Measurements from ENCODE around the gene E4F1.
A peak's percentile ranks its signal among the peaks of the same experiment; 100 is the strongest.
"Not testable (repeated sequence)": the region's sequence is repeated elsewhere in the genome, so short reads cannot be mapped to it uniquely, and the experiment has no call there.

Gene E4F1

GRCh38 chr16:2244926-2245795, 21.8 kb downstream of the E4F1 start:
- no peak for DNase-seq (ENCODE audit: low read depth in 2 of 2)

GRCh38 chr16:2246301-2246885, 23.0 kb downstream of the E4F1 start:
- no peak for DNase-seq (ENCODE audit: low read depth in 2 of 2)

GRCh38 chr16:2250652-2251295, 27.4 kb downstream of the E4F1 start:
- DNase-seq (ENCODE audit: low read depth in 2 of 2), result no peak

- DNase-seq (ENCODE audit: low read depth in 2 of 2), result peak; percentile 75 to 85
These were observed 28.1 kb downstream of the E4F1 start, which contains the start of gene ECI1 for GRCh38 chr16:2251296-2252111. ECI1 (minus strand) TSS chr16:2251587; CDS start chr16:2251566, 21 bp downstream.

GRCh38 chr16:2252806-2253148, 29.4 kb downstream of the E4F1 start:
- no peak for DNase-seq (ENCODE audit: low read depth in 2 of 2)

GRCh38 chr16:2253293-2253692, 29.9 kb downstream of the E4F1 start:
- no peak for DNase-seq (ENCODE audit: low read depth in 2 of 2)

GRCh38 chr16:2256531-2257140, 33.2 kb downstream of the E4F1 start:
- DNase-seq (ENCODE audit: low read depth in 2 of 2), result no peak

GRCh38 chr16:2257726-2258125, 34.3 kb downstream of the E4F1 start:
- DNase-seq (ENCODE audit: low read depth in 2 of 2), result no peak

- DNase-seq (ENCODE audit: low read depth in 2 of 2), result not testable (repeated sequence)
These were observed 35.1 kb downstream of the E4F1 start for GRCh38 chr16:2258530-2258929.

- no peak for DNase-seq (ENCODE audit: low read depth in 2 of 2)
These were observed 36.9 kb downstream of the E4F1 start for GRCh38 chr16:2260250-2260649.

GRCh38 chr16:2263026-2263425, 39.6 kb downstream of the E4F1 start:
- DNase-seq (ENCODE audit: low read depth in 2 of 2), result not testable (repeated sequence)

- DNase-seq (ENCODE audit: low read depth in 2 of 2), result not testable (repeated sequence)
These were observed 43.5 kb downstream of the E4F1 start for GRCh38 chr16:2266887-2267286.

- not testable (repeated sequence) for DNase-seq (ENCODE audit: low read depth in 2 of 2)
These were observed 44.1 kb downstream of the E4F1 start for GRCh38 chr16:2267505-2267912.

GRCh38 chr16:2267913-2268666, 44.7 kb downstream of the E4F1 start, which contains the start of gene RNPS1:
RNPS1 (minus strand) TSS chr16:2268126; CDS start chr16:2264643, 3,483 bp downstream.
- peak; percentile 96 to 97 for DNase-seq (ENCODE audit: low read depth in 2 of 2)

GRCh38 chr16:2270070-2270462, 46.7 kb downstream of the E4F1 start:
- no peak for DNase-seq (ENCODE audit: low read depth in 2 of 2)

GRCh38 chr16:2270588-2271470, 47.4 kb downstream of the E4F1 start:
- DNase-seq (ENCODE audit: low read depth in 2 of 2), result no peak

GRCh38 chr16:2271848-2272461, 48.6 kb downstream of the E4F1 start:
- no peak for DNase-seq (ENCODE audit: low read depth in 2 of 2)

- no peak for DNase-seq (ENCODE audit: low read depth in 2 of 2)
These were observed 50.1 kb downstream of the E4F1 start for GRCh38 chr16:2273484-2273883.

GRCh38 chr16:2273931-2274330, 50.5 kb downstream of the E4F1 start:
- no peak for DNase-seq (ENCODE audit: low read depth in 2 of 2)
